Measurements from ENCODE around the gene PLS3. TPM values are rescaled to one million over a fixed set of nuclear protein-coding genes. Genes with fewer than 3 reads are reported as not detected.
A peak's percentile ranks its signal among the peaks of the same experiment; 100 is the strongest.

Gene PLS3
- total and polyA plus RNA-seq, 12 donors, result 18.7 to 132 (median 50.3) TPM

DNA sequence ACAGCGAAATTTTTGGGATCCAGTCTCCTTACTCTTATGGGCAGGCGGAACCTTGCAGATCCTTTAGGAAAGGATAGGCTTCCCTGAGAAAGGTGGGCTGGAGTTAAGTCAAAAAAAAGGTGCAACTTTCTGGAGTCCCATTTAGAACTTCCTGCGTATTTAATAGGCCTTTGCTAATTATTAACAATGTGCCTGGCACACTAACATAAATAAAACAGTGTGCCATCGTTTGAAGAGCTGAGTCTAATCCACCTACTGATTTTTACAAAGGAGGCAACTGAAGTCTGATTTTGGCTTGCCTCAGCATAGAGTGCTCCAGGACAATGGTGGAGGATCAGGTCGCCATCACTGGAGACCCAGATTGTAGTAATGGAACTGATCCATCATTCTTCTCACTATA, 15.7 kb downstream of the PLS3 start:
- 69 to 75% (median 73%) methylated on average over 5 of the region's 5 CpGs for WGBS, 4 donors
- Histone ChIP-seq H3K4me3 (no peak overlapping the region), H3K27ac (peak overlapping the region in 1 of 5 donors; percentile 7), H3K36me3 (replicated peaks in 1 of 2) (no peaks in the 10 kb centered on the region), H3K27me3 (peaks cover 7% of the 10 kb centered on the region), H3K9me3 (replicated peaks in 1 of 3) (no peaks in the 10 kb centered on the region), H3K4me1 (replicated peaks in 1 of 2) (no peaks in the 10 kb centered on the region)
- TF ChIP-seq POLR2A (IDR thresholded peaks at IDR 0.05), result no peak
- TF ChIP-seq, protein P1, sequence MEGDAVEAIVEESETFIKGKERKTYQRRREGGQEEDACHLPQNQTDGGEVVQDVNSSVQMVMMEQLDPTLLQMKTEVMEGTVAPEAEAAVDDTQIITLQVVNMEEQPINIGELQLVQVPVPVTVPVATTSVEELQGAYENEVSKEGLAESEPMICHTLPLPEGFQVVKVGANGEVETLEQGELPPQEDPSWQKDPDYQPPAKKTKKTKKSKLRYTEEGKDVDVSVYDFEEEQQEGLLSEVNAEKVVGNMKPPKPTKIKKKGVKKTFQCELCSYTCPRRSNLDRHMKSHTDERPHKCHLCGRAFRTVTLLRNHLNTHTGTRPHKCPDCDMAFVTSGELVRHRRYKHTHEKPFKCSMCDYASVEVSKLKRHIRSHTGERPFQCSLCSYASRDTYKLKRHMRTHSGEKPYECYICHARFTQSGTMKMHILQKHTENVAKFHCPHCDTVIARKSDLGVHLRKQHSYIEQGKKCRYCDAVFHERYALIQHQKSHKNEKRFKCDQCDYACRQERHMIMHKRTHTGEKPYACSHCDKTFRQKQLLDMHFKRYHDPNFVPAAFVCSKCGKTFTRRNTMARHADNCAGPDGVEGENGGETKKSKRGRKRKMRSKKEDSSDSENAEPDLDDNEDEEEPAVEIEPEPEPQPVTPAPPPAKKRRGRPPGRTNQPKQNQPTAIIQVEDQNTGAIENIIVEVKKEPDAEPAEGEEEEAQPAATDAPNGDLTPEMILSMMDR (IDR thresholded peaks at IDR 0.05), result no peak
- intact Hi-C loops (cut with DNase I), result no loop called here
- no peak for DNase-seq

DNA sequence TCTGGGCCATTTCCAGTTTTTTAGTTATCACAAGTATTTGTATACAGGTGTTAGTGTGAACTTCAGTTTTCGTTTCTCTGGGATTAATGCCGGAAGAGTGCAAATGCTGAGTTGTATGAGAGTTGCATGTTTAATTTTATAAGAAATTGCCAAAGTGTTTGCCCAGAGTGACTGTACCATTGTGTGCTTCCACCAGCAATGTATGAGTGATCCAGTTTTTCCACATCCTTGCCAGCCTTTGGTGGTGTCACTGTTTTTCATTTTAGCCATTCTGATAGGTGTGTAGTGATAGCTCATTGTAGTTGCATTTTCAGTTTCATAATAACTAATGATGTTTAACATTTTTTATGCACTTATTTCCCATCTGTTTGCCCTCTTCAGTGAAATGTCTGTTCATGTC, 18.4 kb downstream of the PLS3 start:
- Histone ChIP-seq H3K4me3 (no peak overlapping the region), H3K36me3 (replicated peaks in 1 of 2) (no peaks in the 10 kb centered on the region), H3K27ac (no peak overlapping the region), H3K4me1 (replicated peaks in 1 of 2) (peaks cover 0 to 15% of the 10 kb centered on the region in 2 donors), H3K27me3 (peaks cover 17% of the 10 kb centered on the region), H3K9me3 (replicated peaks in 1 of 3) (no peaks in the 10 kb centered on the region)
- 95 to 100% (median 97%) methylated on average over 2 of the region's 2 CpGs for WGBS, 4 donors
- intact Hi-C loops (cut with DNase I), result no loop called here
- TF ChIP-seq, protein P1 (IDR thresholded peaks at IDR 0.05), result no peak
- TF ChIP-seq POLR2A (IDR thresholded peaks at IDR 0.05), result no peak
- DNase-seq, result no peak

DNA sequence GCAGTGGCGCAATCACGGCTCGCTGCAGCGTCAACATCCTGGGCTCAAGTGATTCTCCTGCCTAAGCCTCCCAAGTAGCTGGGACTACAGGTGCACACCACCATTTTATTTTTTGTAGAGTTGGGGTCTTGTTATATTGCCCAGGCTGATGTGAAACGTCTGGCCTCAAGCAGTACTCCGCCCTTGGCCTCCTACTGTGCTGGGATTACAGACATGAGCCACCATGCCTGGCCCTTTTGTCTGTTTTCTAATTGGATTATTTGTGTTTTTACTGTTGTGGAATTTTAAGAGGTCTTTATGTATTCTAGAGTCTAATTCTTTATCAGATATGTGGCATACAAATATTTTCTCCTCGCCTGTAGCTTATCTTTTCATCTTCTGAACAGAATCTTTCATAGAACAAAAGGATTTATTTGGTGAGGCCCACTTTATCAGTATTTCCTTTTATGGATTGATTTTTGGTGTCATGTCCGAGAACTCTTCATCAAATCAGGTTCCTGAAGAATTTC, 18.9 kb downstream of the PLS3 start:
- no peaks in the 10 kb centered on the region for H3K9me3 ChIP-seq (replicated peaks in 1 of 3)
- H3K36me3 ChIP-seq (replicated peaks in 1 of 2), result no peaks in the 10 kb centered on the region
- 83 to 93% (median 87%) methylated on average over 8 of the region's 8 CpGs for WGBS, 4 donors
- H3K27me3 ChIP-seq, result peaks cover 17% of the 10 kb centered on the region
- no peak for DNase-seq
- intact Hi-C loops (cut with DNase I), result no loop called here
- TF ChIP-seq, protein P1 (IDR thresholded peaks at IDR 0.05), result no peak
- no peak for TF ChIP-seq POLR2A (IDR thresholded peaks at IDR 0.05)
- H3K4me1 ChIP-seq (replicated peaks in 1 of 2), result peaks cover 0 to 18% of the 10 kb centered on the region in 2 donors
- H3K27ac ChIP-seq, result no peak overlapping the region
- H3K4me3 ChIP-seq, result no peak overlapping the region

DNA sequence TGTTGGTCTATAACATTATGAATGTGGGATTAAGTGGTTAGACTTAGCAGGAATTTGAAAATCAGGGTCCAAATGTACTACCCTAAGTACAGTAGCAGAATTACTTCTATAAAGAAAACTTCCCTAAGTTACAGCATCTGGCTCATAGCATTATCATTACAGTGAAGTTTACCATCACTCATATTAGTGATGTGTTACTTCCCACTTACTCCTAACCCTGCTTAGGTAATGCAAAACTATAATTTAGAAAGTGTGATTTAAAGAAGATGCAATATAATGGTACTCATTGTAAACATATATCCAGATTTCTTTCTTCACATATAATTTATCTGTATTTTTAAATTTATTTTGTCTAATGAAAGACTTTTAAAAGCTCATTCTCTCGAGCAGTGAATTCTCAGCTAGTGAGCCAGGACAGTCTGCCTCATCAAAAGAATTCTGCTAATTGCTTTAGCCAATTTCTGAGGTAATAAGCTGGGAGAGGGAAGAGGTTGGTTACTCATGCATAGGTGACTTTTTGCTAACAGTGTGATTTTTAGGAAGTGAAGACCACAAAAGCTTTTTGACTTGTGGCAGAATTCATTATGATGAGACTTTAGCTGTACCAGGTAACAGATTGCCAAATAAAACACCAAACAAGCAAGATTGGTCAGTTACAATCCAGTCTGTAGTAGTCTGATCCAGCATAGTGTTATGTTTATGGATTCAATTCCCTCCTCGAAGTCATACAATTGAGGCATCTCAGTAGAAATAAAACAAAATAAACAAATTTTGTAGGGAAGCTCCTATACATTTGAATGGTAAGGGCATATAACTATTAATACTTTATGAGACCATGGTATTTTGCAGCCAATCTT, 21.0 kb downstream of the PLS3 start:
- WGBS, 4 donors, result 42 to 59% (median 51%) methylated on average over 2 of the region's 2 CpGs
- intact Hi-C loops (cut with DNase I), result no loop called here

More for the DNA sequence above, 21.0 kb downstream of the PLS3 start:
- Histone ChIP-seq H3K27ac (no peak overlapping the region), H3K4me3 (no peak overlapping the region), H3K27me3 (peaks cover 17% of the 10 kb centered on the region), H3K4me1 (replicated peaks in 1 of 2) (peaks cover 0 to 18% of the 10 kb centered on the region in 2 donors), H3K36me3 (replicated peaks in 1 of 2) (no peaks in the 10 kb centered on the region), H3K9me3 (replicated peaks in 1 of 3) (no peaks in the 10 kb centered on the region)
- TF ChIP-seq, protein P1 (IDR thresholded peaks at IDR 0.05), result no peak
- TF ChIP-seq POLR2A (IDR thresholded peaks at IDR 0.05), result no peak
- no peak for DNase-seq
